SK-N-SH treated with all-trans-retinoic acid at 6 μM for 48 hours (cell line): ENCODE results near the gene SNUPN.

Experiments
- ATAC-seq: fragments of 200-7000 bp; cut with Tn5 transposase; 3 replicates; pipeline ENCODE4 v1.9.1; 2020; ENCODE audit warnings: mild to moderate bottlenecking, moderate library complexity
- ARNTL ChIP-seq: fragments of 450-650 bp; formaldehyde crosslinking; IDR thresholded peaks from 2 replicates; pipeline ENCODE4 v1.5.0; 2020; ENCODE audit warnings: low read depth, mild to moderate bottlenecking, moderate library complexity, borderline replicate concordance
- BACH2 ChIP-seq: fragments of 250-450 bp; sonication (Bioruptor Pico); IDR thresholded peaks from 2 replicates; pipeline ENCODE4 v1.9.0; 2021; ENCODE audit warnings: mild to moderate bottlenecking, borderline replicate concordance
- CREB5 ChIP-seq: fragments of 250-450 bp; sonication (Bioruptor Pico); IDR thresholded peaks from 2 replicates; pipeline ENCODE4 v1.5.1; 2020; ENCODE audit warnings: low read depth, mild to moderate bottlenecking, moderate library complexity
- CSDC2 ChIP-seq: fragments of 250-450 bp; sonication (Bioruptor Pico); IDR thresholded peaks from 2 replicates; pipeline ENCODE4 v1.5.0; 2020; ENCODE audit warnings: mild to moderate bottlenecking, moderate library complexity
- CSRNP3 ChIP-seq: fragments of 250-450 bp; sonication (Bioruptor Pico); IDR thresholded peaks from 2 replicates; pipeline ENCODE4 v1.5.1; 2021; ENCODE audit warnings: mild to moderate bottlenecking, moderate library complexity
- GLIS3 ChIP-seq: fragments of 250-450 bp; sonication (Bioruptor Pico); IDR thresholded peaks from 2 replicates; pipeline ENCODE4 v1.5.0; 2020; ENCODE audit warnings: mild to moderate bottlenecking, moderate library complexity
- ISL1 ChIP-seq: fragments of 250-450 bp; sonication (Bioruptor Pico); IDR thresholded peaks from 2 replicates; pipeline ENCODE4 v2.1.2; 2022; ENCODE audit warnings: mild to moderate bottlenecking, moderate library complexity
- OSR1 ChIP-seq: fragments of 250-450 bp; sonication (Bioruptor Pico); IDR thresholded peaks from 2 replicates; pipeline ENCODE4 v1.8.0; 2022; ENCODE audit warnings: moderate library complexity, mild to moderate bottlenecking, inconsistent platforms
- PATZ1 ChIP-seq: fragments of 250-450 bp; sonication (Bioruptor Pico); IDR thresholded peaks from 2 replicates; pipeline ENCODE4 v1.8.0; 2020; ENCODE audit warnings: mild to moderate bottlenecking, moderate library complexity, borderline replicate concordance
- POU6F1 ChIP-seq: fragments of 250-450 bp; sonication (Bioruptor Pico); IDR thresholded peaks from 2 replicates; pipeline ENCODE4 v1.8.0; 2021; ENCODE audit warnings: low read depth, mild to moderate bottlenecking, moderate library complexity, borderline replicate concordance
- SNAI2 ChIP-seq: fragments of 250-450 bp; sonication (Bioruptor Pico); IDR thresholded peaks from 2 replicates; pipeline ENCODE4 v1.5.0; 2020; ENCODE audit warnings: mild to moderate bottlenecking, moderate library complexity
- TCF4 ChIP-seq: fragments of 250-450 bp; sonication (Bioruptor Pico); IDR thresholded peaks from 2 replicates; pipeline ENCODE4 v1.8.0; 2021; ENCODE audit warnings: mild to moderate bottlenecking, moderate library complexity, borderline replicate concordance
- ZC3H10 ChIP-seq: fragments of 250-450 bp; sonication (Bioruptor Pico); IDR thresholded peaks from 2 replicates; pipeline ENCODE4 v1.5.1; 2021; ENCODE audit warnings: mild to moderate bottlenecking, moderate library complexity
- ZFP3 ChIP-seq: fragments of 250-450 bp; sonication (Bioruptor Pico); IDR thresholded peaks from 2 replicates; pipeline ENCODE4 v1.5.0; 2020; ENCODE audit warnings: mild to moderate bottlenecking, moderate library complexity
- ZFP30 ChIP-seq: fragments of 450-650 bp; formaldehyde crosslinking; IDR thresholded peaks from 2 replicates; pipeline ENCODE4 v1.5.0; 2022; ENCODE audit warnings: mild to moderate bottlenecking, moderate library complexity
- ZNF70 ChIP-seq: fragments of 450-650 bp; formaldehyde crosslinking; IDR thresholded peaks from 2 replicates; pipeline ENCODE4 v1.5.0; 2020; ENCODE audit warnings: mild to moderate bottlenecking, moderate library complexity
- ZNF8 ChIP-seq: fragments of 450-650 bp; formaldehyde crosslinking; IDR thresholded peaks from 2 replicates; pipeline ENCODE4 v1.5.0; 2020; ENCODE audit warnings: mild to moderate bottlenecking, moderate library complexity
- TF ChIP-seq, protein P1 (sequence below): fragments of 250-450 bp; sonication (Bioruptor Pico); IDR thresholded peaks from 2 replicates; pipeline ENCODE4 v1.5.0; 2020; ENCODE audit warnings: mild to moderate bottlenecking, moderate library complexity

SNUPN gene

GRCh38 chr15:75625542-75626347 is at the start of gene SNUPN:
TSS of gene SNUPN (minus strand) at chr15:75625725. CDS start at chr15:75621051, 4,674 bp downstream.
- ATAC-seq: peak; percentile 89
- TF ChIP-seq OSR1 (CRISPR knock-in tag) (no peak), PATZ1 (CRISPR knock-in tag) (peak; percentile 65; the same call in 1 of the 2 replicates)
- TF ChIP-seq, all 23 proteins: peak for 1

DNA sequence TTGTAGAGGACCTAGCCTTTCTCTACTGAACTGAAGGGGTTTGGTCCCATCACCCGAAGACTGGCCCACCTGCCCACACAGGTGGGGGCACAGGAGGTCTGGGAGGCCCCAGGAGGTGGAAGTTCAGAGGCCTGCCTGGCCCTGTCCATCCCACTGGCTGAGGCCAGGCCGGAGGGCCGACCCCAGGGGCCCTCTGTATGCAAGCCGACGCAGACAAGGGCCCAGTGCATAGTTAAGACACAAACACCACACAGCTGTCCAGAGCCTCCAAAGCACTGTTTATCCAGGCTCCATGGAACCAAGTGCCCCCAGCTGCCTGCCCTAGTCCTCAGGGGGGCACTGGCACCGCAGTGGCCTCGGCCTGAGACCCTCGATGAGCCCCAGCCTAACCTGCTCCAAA is 48.8 kb upstream of the SNUPN start:
- no peak for ATAC-seq
- TF ChIP-seq CSDC2 (CRISPR knock-in tag) (no peak), OSR1 (CRISPR knock-in tag) (no peak), PATZ1 (CRISPR knock-in tag) (no peak), ZNF70 (CRISPR knock-in tag) (no peak), ISL1 (no peak), CSRNP3 (no peak), BACH2 (CRISPR knock-in tag) (no peak), POU6F1 (no peak), TCF4 (no peak), GLIS3 (CRISPR knock-in tag) (no peak), SNAI2 (CRISPR knock-in tag) (no peak), ARNTL (CRISPR knock-in tag) (no peak), CREB5 (CRISPR knock-in tag) (no peak)
- TF ChIP-seq, protein P1, sequence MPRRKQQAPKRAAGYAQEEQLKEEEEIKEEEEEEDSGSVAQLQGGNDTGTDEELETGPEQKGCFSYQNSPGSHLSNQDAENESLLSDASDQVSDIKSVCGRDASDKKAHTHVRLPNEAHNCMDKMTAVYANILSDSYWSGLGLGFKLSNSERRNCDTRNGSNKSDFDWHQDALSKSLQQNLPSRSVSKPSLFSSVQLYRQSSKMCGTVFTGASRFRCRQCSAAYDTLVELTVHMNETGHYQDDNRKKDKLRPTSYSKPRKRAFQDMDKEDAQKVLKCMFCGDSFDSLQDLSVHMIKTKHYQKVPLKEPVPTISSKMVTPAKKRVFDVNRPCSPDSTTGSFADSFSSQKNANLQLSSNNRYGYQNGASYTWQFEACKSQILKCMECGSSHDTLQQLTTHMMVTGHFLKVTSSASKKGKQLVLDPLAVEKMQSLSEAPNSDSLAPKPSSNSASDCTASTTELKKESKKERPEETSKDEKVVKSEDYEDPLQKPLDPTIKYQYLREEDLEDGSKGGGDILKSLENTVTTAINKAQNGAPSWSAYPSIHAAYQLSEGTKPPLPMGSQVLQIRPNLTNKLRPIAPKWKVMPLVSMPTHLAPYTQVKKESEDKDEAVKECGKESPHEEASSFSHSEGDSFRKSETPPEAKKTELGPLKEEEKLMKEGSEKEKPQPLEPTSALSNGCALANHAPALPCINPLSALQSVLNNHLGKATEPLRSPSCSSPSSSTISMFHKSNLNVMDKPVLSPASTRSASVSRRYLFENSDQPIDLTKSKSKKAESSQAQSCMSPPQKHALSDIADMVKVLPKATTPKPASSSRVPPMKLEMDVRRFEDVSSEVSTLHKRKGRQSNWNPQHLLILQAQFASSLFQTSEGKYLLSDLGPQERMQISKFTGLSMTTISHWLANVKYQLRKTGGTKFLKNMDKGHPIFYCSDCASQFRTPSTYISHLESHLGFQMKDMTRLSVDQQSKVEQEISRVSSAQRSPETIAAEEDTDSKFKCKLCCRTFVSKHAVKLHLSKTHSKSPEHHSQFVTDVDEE (CRISPR knock-in tag): no peak

DNA sequence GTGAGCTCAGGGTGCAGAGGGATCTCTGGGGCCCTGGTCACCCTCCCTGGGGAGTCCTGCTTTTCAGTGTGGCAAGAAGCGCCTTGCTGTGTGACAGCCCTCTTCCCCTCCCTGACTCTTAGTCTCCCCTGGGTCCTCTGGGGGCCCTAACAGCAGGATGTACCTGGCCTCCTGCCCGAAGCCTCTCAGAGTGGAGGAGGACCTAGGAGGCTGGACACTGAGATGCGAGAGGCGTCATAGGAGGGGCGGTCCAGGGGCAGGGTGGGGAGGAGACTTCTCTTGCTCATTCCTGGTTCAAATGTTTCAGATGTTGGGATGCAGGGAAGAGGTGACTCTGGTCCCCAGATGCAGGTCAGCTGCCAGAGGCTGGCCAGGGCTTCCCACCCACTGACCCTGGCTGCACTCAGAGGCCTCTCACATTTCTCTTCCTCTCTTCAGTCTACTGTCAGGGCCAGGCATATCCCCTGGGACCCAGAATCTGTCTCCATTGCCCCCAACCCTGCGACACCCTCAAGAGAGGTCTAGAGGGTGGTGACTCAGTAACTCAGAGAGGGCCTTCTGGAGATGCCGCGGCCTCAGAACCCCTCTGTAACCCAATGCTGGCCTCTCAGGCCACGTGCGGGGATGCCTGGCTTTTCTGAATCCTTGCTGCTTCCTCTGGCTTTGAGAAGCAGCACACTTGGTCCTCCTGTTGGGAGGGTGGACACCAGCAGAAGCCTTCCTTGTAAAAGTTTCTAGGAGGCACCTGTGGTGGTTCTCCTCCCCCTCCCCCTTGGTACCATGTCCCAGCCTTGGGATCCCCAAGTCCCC is 48.1 kb upstream of the SNUPN start:
- peak; percentile 37 for ATAC-seq
- TF ChIP-seq ISL1: no peak
- TF ChIP-seq ZNF8 (CRISPR knock-in tag): no peak
- TF ChIP-seq CSDC2 (CRISPR knock-in tag): no peak
- TF ChIP-seq ARNTL (CRISPR knock-in tag): no peak
- TF ChIP-seq OSR1 (CRISPR knock-in tag): no peak
- TF ChIP-seq ZFP3 (CRISPR knock-in tag): no peak
- TF ChIP-seq ZFP30 (CRISPR knock-in tag): no peak
- TF ChIP-seq ZC3H10 (CRISPR knock-in tag): no peak
- TF ChIP-seq PATZ1 (CRISPR knock-in tag): no peak
- TF ChIP-seq, protein P1 (CRISPR knock-in tag): no peak
